CD4-positive, alpha-beta T cell treated with Interleukin-1 beta for 1 hour (primary cell): ENCODE data around the gene DNALI1.

Experiments
- DNase-seq, 2 donors: peaks; one replicate each; pipeline ENCODE4 v3.0.0-alpha.2; 2020 to 2022

Gene DNALI1

GRCh38 chr1:37605061-37605650, 48.4 kb downstream of the DNALI1 start:
- no peak for DNase-seq

- DNase-seq = no peak
Observed at GRCh38 chr1:37605806-37606474, 49.2 kb downstream of the DNALI1 start.

GRCh38 chr1:37606481-37607263, 49.9 kb downstream of the DNALI1 start:
- DNase-seq = no peak

GRCh38 chr1:37609002-37609401, 52.3 kb downstream of the DNALI1 start:
- DNase-seq = no peak

- no peak for DNase-seq
Observed at GRCh38 chr1:37609994-37610393, 53.3 kb downstream of the DNALI1 start.

GRCh38 chr1:37612186-37612585, 55.4 kb downstream of the DNALI1 start:
- no peak for DNase-seq

GRCh38 chr1:37614105-37614504, 57.4 kb downstream of the DNALI1 start:
- DNase-seq = no peak

GRCh38 chr1:37616330-37616729, 59.6 kb downstream of the DNALI1 start:
- DNase-seq = no peak
